Testis (tissue), 2 donors: ENCODE results near the gene TNRC6B.

ENCODE experiments used
- CTCF ChIP-seq, 3 experiments: fragments of 450-650 bp in 2 of 3; fragments of 200-600 bp in 1 of 3; sonication (generic) in 1 of 3; IDR thresholded peaks; one replicate each; pipeline ENCODE4 v1.5.1; 2016 to 2019; ENCODE audit warnings: antibody characterized with exemption in 3 of 3, mild to moderate bottlenecking in 2 of 3, moderate library complexity in 1 of 3
- POLR2A ChIP-seq: fragments of 450-650 bp; IDR thresholded peaks from one replicate; pipeline ENCODE4 v1.6.1; 2017; ENCODE audit warnings: antibody characterized with exemption, mild to moderate bottlenecking, moderate library complexity

GRCh38 chr22:40345815-40346184, 168.1 kb downstream of the TNRC6B start:
- no peak for TF ChIP-seq CTCF (IDR thresholded peaks at IDR 0.05)
- TF ChIP-seq POLR2A, result no peak
